Activated CD4-positive, alpha-beta T cell treated with anti-CD3 and anti-CD28 coated beads for 24 hours (primary cell): ENCODE results near the gene FSCN2.
"Not testable (repeated sequence)": the region's sequence is repeated elsewhere in the genome, so short reads cannot be mapped to it uniquely, and the experiment has no call there.

Experiments used
- DNase-seq, 2 donors: peaks; one replicate each; pipeline ENCODE4 v3.0.0-alpha.2; 2020; ENCODE audit warnings: low read depth in 2 of 2

FSCN2 gene

GRCh38 chr17:81528384-81528650 lies 140 bp downstream of the FSCN2 start:
- DNase-seq: no peak

DNA sequence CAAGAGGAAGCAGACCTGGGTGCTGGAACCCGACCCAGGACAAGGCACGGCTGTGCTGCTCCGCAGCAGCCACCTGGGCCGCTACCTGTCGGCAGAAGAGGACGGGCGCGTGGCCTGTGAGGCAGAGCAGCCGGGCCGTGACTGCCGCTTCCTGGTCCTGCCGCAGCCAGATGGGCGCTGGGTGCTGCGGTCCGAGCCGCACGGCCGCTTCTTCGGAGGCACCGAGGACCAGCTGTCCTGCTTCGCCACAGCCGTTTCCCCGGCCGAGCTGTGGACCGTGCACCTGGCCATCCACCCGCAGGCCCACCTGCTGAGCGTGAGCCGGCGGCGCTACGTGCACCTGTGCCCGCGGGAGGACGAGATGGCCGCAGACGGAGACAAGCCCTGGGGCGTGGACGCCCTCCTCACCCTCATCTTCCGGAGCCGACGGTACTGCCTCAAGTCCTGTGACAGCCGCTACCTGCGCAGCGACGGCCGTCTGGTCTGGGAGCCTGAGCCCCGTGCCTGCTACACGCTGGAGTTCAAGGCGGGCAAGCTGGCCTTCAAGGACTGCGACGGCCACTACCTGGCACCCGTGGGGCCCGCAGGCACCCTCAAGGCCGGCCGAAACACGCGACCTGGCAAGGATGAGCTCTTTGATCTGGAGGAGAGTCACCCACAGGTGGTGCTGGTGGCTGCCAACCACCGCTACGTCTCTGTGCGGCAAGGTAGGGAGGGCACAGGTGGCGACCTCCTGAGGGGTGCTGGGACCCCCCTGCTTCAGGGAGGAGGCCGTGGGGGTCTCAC lies 667 bp downstream of the FSCN2 start:
- DNase-seq: no peak

DNA sequence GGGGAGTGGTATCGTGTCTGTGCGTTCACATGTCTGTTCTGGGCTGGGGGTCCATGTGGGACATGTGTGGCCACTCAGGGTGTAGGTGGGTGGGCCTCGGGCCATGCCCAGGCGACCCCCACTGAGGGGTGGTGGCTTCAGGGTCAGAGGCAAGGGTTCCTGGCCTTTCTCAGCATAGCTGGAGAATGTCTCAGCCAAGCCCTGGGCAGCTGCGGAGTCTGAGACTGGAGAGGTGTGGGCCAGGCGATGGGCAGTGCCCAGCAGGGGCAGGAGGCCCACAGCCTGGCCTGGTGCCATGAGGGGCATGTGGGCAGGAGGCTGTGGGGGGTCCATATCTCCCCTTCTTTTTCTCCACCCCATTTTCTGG lies 1.2 kb downstream of the FSCN2 start:
- DNase-seq: no peak

DNA sequence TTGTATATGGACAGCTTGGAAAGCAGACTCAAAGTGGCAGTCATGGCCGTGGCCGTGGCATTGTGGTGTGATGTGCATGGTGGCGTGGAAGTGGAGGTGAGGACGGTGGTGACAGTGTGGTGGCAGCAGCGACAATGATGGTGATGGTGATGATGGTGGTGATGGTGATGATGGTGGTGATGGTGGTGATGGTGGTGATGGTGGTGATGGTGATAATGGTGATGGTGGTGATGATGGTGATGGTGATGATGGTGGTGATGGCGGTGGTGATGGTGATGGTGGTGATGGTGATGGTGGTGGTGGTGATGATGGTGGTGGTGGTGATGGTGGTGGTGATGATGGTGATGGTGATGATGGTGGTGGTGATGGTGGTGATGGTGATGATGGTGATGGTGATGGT lies 2.8 kb downstream of the FSCN2 start:
- not testable (repeated sequence) for DNase-seq

GRCh38 chr17:81531998-81532404 lies 3.8 kb downstream of the FSCN2 start:
- DNase-seq: not testable (repeated sequence)

DNA sequence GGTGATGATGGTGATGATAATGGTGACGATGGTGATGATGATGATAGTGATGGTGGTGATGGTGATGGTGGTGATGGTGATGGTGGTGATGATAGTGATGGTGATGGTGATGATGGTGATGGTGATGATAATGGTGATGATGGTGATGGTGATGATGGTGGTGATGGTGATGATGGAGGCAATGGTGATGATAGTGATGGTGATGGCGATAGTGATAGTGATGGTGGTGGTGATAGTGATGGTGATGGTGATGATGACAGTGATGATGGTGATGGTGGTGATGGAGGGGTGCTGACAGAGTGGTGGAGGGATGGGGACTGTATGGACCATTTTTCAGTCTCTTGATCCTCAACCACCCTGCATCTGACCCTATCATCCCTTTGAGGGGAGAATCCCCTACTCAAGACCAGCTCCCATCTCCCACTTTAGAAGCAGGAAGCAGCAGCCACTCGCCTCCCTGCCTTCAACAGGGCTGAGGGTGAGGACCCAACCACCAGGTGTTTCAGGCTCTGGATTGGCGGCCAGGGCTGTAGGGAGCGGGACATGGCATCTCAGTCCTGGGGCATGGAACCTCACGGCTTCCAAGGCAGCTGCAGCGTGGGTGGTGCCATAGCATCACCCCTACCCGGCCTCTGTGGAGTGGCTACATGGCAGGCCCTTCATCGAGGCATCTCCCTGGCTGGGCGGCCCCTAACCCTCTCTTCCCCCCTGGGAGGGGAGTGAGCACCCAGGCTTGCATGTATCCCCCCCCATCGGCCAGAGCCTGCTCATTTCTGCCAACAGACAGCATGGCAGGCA lies 4.5 kb downstream of the FSCN2 start:
- no peak for DNase-seq

DNA sequence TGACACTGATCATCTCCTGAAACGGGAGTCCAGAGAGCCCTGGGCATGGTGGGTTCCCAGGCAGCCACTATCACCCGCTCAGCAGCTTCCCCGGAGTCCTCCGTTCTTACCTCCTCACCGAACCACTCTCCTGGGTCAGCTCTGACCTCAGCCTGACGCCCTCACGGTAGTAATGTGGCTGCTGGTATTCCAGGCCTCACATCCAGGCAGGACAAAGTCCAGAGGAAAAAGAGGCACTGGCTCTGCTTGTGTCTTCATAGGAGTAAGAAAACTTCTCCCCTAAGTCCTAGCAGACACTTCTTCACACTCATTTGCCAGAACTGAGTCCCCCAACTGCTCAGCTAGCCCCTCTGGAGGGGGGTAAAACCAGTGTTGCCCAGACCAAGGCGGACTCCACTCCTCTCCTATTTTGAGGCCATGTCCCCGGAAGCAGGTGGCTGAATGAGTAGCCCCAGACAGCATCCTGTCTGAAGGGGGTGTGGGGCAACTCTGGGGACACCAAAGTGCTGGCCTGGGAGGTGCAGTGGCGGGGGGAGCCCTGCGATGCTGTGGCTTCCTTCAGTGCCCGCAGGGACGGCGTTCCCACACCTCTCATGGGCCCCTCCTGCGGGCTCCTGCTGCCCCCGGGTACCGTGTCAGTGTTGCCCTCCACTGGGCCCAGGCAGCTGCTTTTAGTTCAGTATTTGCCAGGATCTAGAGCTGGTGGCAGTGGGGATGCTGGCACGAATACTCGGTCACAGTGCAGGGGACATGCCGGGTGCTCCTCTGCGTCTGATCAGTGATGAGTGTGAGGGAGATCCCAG lies 5.4 kb downstream of the FSCN2 start:
- DNase-seq: no peak

DNA sequence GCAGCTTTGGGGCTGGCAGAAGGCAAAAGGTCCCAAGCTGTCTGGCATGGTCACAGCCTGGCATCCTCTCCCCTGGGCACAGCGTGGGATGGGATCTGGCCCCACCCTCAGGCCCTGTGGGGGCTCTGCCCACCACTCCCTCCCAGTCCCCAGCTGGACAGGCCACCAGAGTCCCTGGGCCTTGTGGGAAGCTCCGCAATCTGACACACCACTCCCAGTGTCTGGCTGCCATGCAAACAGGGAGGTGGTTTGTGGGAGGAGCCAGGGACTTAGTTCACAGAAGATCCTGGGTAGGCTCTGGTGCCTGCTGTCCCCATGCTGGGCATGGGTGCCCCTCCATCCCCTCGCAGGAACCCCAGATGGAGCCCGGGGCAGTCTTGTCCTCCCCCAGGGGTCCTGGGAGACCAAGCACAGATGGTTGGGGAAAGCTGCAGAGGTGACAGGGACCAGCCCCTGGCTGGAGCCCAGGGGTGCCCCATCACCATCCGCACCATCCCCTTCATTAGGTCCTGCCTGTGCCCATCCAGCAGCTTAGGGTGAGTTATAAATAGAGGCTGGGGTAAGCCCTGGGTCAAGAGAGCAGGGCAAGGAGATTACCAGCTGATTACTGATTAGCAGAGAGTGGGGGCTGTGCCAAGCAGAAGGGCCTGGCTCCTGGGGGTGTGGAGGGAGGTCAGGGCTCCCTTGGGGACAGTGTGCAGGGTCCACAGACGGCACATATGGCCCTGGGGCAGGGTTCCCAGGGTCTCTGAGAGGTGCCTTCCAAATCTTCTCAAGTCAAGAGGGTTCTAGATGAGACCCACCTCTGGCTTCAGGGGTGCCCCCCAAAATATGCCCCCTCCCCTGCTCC lies 6.2 kb downstream of the FSCN2 start:
- DNase-seq: no peak

DNA sequence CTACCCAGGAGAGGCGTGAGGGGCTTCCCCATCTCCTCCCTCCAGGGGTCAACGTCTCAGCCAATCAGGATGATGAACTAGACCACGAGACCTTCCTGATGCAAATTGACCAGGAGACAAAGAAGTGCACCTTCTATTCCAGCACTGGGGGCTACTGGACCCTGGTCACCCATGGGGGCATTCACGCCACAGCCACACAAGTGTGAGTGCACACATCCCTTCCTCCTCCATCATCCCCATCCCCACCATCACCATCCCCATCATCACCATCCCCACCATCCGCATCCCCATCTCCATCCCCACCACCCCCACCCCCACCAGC lies 6.8 kb downstream of the FSCN2 start:
- no peak for DNase-seq

DNA sequence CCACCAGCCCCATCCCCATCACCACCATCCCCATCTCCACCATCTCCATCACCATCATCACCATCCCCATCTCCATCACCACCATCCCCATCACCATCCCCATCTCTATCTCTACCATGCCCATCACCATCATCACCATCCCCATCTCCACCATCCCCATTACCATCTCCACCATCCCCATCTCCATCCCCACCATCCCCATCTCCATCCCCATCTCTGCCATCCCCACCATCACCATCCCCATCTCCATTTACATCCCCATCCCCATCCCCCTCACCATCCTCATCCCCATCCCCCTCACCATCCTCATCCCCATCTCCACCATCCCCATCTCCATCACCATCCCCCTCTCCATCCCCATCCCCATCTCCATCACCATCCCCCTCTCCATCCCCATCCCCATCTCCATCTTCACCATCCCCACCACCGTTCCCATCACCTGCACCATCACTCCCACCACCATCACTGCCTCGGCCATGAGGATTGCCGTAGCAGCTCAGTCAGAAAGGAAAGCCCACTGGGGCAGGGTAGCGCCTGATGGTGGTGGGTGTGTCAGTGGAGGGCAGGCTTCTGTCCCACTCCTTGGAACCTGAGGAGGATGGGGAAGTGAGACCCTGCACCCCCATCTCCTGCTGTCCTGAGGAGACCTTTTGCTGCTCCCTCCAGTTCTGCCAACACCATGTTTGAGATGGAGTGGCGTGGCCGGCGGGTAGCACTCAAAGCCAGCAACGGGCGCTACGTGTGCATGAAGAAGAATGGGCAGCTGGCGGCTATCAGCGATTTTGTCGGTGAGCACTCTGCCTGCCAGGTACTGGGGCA lies 7.5 kb downstream of the FSCN2 start:
- DNase-seq: no peak

DNA sequence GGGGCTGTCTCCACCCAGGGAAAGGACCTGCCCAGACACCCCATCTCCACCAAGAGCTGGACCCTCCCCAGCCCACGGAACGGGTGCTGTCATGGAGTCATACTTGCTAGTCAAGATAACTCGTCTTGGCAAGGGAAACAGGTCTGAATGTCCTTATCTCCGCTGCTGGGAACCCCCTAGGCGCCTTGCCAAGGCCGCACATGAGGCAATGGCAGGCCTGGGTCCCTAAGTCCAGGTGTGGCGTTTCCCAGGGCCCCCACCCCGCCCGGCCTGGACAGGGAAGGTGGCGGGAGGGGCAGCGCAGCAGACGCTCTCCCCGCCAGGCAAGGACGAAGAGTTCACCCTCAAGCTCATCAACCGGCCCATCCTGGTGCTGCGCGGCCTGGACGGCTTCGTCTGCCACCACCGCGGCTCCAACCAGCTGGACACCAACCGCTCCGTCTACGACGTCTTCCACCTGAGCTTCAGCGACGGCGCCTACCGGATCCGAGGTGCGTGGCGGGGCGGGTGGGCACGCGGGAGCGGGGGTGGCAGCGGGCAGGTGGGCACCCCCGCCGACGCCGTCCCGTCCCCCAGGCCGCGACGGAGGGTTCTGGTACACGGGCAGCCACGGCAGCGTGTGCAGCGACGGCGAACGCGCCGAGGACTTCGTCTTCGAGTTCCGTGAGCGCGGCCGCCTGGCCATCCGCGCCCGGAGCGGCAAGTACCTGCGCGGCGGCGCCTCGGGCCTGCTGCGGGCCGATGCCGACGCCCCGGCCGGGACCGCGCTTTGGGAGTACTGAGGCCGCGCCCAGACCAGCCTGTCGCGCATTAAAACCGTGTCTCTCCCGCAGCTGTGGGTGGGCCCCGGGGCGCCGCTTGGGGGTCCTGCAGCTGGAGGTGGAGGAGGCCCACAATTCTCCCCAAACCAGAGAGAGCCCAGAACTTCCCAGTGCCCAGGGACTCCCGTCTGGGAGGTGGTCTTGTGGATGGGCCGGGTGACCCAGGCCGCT lies 8.4 kb downstream of the FSCN2 start:
- DNase-seq: no peak

- no peak for DNase-seq
These were observed 9.2 kb downstream of the FSCN2 start for GRCh38 chr17:81537343-81537855.

DNA sequence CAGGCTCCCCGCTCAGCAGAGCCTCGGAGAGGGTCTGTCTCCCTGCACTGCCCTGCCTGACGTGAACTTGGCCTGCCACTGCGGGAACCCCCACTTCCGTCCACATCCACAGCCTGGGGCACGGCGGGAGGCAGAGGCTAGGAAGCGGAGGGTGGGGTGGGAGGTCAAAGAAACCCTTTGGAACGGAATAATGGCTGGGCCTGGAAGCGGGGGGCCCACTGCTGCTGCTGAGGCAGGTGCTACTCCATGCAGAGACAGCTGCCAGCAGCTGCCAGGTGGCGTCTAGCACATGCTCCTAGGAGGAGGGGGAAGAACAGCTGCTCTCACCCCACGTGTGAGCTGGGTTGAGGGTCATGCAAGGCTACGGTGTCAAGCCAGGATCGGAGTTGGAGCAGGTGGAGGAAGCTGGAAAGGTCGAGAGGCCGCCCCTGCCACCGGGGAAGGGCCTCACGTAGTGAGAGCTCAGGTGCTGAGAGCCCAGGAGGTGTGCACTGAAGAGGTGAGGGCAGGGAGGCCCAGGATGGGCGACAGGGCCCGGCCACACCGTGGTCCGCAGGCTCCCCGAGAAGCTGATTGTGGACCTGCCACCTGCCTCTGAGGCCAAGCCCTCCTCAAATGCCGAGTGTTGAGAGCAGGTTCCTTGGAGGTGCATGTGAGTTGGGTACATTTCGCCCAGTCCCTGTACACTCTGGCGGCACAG lies 9.8 kb downstream of the FSCN2 start:
- no peak for DNase-seq

GRCh38 chr17:81538651-81539570 lies 10.7 kb downstream of the FSCN2 start:
- DNase-seq: no peak

GRCh38 chr17:81539571-81539900 lies 11.4 kb downstream of the FSCN2 start:
- DNase-seq: no peak

DNA sequence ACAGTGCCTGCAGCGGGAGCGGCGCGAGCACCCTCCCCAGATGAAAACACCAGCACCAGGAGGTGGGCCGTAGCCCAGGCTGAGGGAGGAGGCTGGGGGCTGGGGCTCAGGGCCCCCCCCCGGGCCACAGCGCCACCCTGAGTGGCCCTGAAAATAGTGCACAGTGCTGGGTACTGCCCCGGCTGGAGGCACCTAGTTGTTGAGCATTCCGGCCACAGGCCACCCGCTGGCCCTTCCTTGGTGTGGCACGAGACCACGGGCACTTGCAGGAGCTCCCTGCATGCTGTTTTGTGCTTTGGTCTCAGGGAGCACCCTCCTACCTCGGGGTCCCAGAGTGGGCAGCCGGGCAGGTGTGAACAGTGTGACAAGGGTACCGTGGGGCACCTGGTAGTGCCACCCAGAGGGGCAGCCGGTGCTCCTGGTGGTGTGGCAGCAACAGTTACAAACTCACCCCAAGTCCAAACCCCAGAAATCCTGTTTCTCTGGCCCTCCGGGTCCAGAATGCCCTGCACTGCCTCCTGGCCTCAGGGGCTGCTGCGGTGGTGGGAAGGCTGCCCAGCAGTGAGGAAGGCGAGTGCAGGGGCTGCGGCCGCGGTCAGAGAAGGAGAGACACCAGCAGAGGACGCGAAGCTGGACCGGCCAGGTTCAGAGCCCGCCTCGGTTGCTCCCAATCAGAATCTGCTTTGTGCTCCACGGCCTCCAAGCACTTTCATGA lies 11.9 kb downstream of the FSCN2 start:
- DNase-seq: no peak

DNA sequence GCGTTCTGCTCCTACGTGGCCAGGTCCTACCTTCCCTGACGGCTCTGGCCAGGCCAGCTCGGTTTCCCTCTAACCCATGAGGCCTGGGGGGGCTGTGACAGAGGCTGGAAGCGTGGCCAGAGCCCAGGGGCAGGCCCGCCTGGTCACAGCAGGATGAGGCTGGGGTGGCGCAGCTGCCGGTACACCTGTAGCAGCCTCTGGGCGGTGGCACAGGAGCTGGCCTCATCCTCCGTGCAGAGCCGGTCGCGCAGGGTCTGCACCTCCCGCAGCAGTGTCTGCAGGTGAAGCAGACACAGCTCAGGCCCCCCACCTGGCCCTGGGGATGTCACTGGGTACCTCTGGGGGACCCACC lies 12.5 kb downstream of the FSCN2 start:
- no peak for DNase-seq
